GM21515 (cell line): ENCODE results near the gene DISP2.

Source experiments
- ATAC-seq: cut with Tn5 transposase; IDR thresholded peaks from one replicate; pipeline ENCODE4 v1.9.1; 2021; ENCODE audit not compliant: unreplicated experiment

The DISP2 gene

GRCh38 chr15:40420793-40421192 lies 62.8 kb downstream of the DISP2 start:
- no peak for ATAC-seq

DNA sequence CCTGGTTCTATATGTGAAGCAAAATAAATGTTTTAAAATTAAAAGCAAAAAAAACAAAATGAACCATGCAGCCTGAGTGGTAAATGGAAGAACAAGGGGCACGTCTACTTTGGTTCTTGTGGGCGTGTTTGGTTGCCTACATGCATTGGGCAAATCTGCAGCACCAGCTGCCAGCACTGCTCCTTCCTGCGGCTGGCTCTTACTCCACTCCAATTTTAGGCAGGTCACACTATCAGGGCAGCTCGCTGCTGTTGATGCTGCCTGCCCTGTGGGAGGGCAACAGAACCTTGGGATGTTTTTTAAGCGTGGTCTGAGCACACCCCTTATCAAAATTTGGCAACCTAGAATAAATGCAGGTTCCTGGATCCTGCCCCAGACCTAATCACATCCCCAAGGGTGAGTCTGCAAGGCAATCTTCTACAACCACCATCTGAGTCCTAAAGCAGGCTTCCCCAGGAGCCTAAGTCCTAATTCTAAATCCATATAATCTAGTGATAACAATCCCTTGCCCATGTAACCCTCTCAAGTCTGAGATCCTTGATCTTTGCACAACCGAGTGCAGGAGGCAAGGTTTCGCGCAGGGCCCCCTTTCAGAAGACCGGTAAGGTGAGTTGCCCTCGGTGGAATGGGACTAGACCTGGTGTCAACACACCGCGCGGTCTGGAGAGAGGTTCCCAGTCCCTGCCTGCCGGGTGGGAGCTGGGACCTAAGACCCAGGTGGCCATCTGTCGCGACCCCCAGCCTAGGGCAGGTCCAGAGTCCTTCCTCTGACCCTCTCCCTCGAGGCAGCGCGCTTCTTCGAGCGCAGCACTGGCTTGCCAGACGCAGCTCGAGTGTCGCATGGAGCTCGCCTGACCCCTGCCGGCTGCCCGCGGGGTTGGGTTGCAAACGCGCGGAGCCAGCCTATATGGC lies 63.5 kb downstream of the DISP2 start:
- ATAC-seq: peak; percentile 79

DNA sequence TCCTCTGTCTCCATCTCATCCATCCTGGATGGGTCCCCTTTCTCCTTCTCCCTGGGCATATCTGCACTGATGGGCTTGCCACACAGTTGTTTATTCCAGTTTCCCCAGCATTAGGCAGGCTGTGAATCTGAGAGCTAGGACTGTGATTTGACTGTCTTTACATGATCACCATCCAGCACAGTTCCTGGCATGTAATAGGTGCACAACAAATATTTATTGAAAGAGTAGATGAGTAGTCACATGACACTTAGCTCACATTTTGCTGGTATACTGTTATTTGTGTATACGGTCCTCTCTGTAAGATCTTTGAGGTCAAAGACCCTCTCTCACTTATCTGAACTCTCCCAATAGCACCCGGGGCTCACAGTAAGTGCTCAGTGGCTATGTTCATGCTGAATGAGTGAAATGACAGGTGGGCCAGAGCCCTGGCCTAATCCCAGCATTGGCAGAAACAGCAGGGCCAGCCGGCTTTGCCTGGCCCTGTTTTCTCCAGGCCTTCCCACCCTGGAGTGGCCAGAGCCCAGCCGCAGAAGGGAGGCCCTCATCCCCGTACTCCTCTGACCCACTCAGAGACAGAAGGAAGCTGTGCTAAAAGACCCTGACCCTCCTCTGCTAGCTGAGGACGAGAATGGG lies 66.6 kb downstream of the DISP2 start:
- ATAC-seq: no peak

GRCh38 chr15:40425681-40426080 lies 67.7 kb downstream of the DISP2 start:
- no peak for ATAC-seq

DNA sequence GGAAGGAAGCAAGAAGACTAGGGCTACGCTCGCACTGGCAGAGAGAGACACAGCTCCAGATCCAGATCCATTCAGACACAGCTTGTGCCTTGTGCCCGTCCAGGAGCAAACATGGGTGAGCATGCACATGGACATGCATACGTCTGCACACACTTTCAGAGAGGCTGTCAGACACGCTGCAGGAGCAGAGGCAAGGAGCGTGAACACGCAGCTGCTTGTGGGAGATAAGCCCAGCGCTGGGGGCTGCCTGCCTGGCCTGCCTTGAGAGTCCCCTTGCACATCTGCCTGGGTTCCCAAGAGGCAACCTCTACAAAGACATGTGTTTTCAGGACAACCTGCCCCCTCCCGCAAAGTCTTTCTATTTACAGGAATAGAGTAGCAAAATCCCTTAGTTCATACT lies 69.2 kb downstream of the DISP2 start:
- no peak for ATAC-seq

GRCh38 chr15:40428185-40428584 lies 70.2 kb downstream of the DISP2 start:
- no peak for ATAC-seq
